ENCODE data around the gene STK31.

- TF ChIP-seq CTCF (IDR thresholded peaks at IDR 0.05; ENCODE audit: poor library complexity) (peak; percentile 77), EZH2 (IDR thresholded peaks at IDR 0.05; ENCODE audit: borderline replicate concordance) (no peak)
These were observed 153.3 kb downstream of the STK31 start for GRCh38 chr7:23863209-23863787.
